ENCODE results near the gene RNF38.

DNA sequence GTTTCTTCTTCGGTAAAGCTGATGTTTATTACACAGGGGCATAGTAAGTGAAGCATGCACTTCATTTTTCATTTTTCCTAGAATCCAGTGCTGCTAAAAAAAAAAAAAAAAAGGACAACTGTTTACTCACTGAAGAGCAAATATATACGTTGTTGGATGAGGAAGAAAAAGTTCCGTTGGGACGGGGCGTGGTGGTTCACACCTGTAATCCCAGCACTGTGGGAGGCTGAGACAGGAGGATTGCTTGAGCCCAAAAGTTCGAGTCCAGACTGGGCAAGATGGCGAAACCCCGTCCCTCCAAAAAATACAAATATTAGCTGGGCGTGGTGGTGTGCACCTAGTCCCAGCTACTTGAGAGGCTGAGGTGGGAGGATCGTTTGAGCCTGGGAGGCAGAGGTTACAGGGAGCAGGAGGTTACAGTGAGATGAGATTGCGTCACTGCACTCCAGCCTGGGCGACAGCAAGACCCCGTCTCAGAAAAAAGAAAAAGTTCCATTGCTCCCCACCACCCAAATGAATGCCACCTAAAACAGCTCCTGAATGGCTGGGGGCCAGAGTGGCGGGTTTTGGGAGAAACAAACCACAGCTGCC is 81.8 kb downstream of the RNF38 start:
- TF ChIP-seq, protein P1, sequence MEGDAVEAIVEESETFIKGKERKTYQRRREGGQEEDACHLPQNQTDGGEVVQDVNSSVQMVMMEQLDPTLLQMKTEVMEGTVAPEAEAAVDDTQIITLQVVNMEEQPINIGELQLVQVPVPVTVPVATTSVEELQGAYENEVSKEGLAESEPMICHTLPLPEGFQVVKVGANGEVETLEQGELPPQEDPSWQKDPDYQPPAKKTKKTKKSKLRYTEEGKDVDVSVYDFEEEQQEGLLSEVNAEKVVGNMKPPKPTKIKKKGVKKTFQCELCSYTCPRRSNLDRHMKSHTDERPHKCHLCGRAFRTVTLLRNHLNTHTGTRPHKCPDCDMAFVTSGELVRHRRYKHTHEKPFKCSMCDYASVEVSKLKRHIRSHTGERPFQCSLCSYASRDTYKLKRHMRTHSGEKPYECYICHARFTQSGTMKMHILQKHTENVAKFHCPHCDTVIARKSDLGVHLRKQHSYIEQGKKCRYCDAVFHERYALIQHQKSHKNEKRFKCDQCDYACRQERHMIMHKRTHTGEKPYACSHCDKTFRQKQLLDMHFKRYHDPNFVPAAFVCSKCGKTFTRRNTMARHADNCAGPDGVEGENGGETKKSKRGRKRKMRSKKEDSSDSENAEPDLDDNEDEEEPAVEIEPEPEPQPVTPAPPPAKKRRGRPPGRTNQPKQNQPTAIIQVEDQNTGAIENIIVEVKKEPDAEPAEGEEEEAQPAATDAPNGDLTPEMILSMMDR (IDR thresholded peaks at IDR 0.05 in 2 of 3, conservative IDR thresholded peaks at IDR 0.05 in 1 of 3; ENCODE audit: borderline replicate concordance in 1 of 3, insufficient read depth in 1 of 3, low read depth in 2 of 3, low read length in 2 of 3): no peak
- TF ChIP-seq, protein P2, sequence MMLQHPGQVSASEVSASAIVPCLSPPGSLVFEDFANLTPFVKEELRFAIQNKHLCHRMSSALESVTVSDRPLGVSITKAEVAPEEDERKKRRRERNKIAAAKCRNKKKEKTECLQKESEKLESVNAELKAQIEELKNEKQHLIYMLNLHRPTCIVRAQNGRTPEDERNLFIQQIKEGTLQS (IDR thresholded peaks at IDR 0.05): no peak
- no peak for TF ChIP-seq YY1 (IDR thresholded peaks at IDR 0.05; ENCODE audit: extremely low read depth, insufficient replicate concordance, low read depth, low read length)
- TF ChIP-seq TCF7L2 (IDR thresholded peaks at IDR 0.05; ENCODE audit: borderline replicate concordance, extremely low read depth, insufficient read depth, insufficient read length): no peak
